ENCODE data around the gene DLGAP1.

GRCh38 chr18:4074647-4075046, 380.5 kb downstream of the DLGAP1 start:
- TF ChIP-seq SP2 (IDR thresholded peaks at IDR 0.05; ENCODE audit: low read length) (no peak), CTCF (IDR thresholded peaks at IDR 0.05; ENCODE audit: control extremely low read depth in 1 of 3, insufficient read depth in 1 of 3, low read depth in 1 of 3, low read length in 3 of 3) (no peak), USF2 (IDR thresholded peaks at IDR 0.05; ENCODE audit: low read length) (no peak), JUN (IDR thresholded peaks at IDR 0.05; ENCODE audit: low read depth, low read length) (no peak), SAP30 (IDR thresholded peaks at IDR 0.05; ENCODE audit: insufficient read depth, insufficient replicate concordance, low read length) (no peak), ASH2L (IDR thresholded peaks at IDR 0.05; ENCODE audit: low read length) (no peak), POLR2A (IDR thresholded peaks at IDR 0.05; ENCODE audit: control extremely low read depth in 1 of 2, low read depth in 2 of 2, low read length in 2 of 2) (no peak), ATF3 (IDR thresholded peaks at IDR 0.05; ENCODE audit: insufficient read depth, low read depth, low read length) (no peak), POLR2AphosphoS5 (IDR thresholded peaks at IDR 0.05; ENCODE audit: low read depth, low read length) (no peak), GABPA (IDR thresholded peaks at IDR 0.05; ENCODE audit: borderline replicate concordance, insufficient read depth, low read length) (no peak), HDAC2 (IDR thresholded peaks at IDR 0.05; ENCODE audit: borderline replicate concordance in 1 of 2, low read depth in 2 of 2, low read length in 2 of 2) (no peak), RAD21 (IDR thresholded peaks at IDR 0.05 in 1 of 2, conservative IDR thresholded peaks at IDR 0.05 in 1 of 2; ENCODE audit: low read depth in 2 of 2, low read length in 2 of 2) (no peak), CBX5 (IDR thresholded peaks at IDR 0.05; ENCODE audit: low read depth, low read length) (no peak), SIN3A (conservative IDR thresholded peaks at IDR 0.05 in 1 of 2, IDR thresholded peaks at IDR 0.05 in 1 of 2; ENCODE audit: low read depth in 1 of 2, low read length in 2 of 2) (no peak)
